ENCODE results near the gene KRTAP17-1.
"Not testable (repeated sequence)": the region's sequence is repeated elsewhere in the genome, so short reads cannot be mapped to it uniquely, and the experiment has no call there.

The KRTAP17-1 gene

GRCh38 chr17:41301916-41302901 is 13.3 kb downstream of the KRTAP17-1 start, which contains the start of gene KRTAP29-1:
TSS of gene KRTAP29-1 (minus strand) at chr17:41302851. CDS start at chr17:41302851, 0 bp downstream.
- no peak for DNase-seq

GRCh38 chr17:41301204-41301790 is 14.2 kb downstream of the KRTAP17-1 start:
- no peak for DNase-seq

- DNase-seq: no peak
These were observed 16.9 kb downstream of the KRTAP17-1 start for GRCh38 chr17:41298458-41299135.

GRCh38 chr17:41296846-41297245 is 18.7 kb downstream of the KRTAP17-1 start:
- DNase-seq: no peak

GRCh38 chr17:41294016-41294415 is 21.5 kb downstream of the KRTAP17-1 start:
- DNase-seq: no peak

- no peak for DNase-seq
These were observed 28.5 kb downstream of the KRTAP17-1 start for GRCh38 chr17:41287050-41287449.

- no peak for DNase-seq
These were observed 31.0 kb downstream of the KRTAP17-1 start for GRCh38 chr17:41284546-41284945.

GRCh38 chr17:41284043-41284442 is 31.5 kb downstream of the KRTAP17-1 start:
- DNase-seq: no peak

- DNase-seq: no peak
These were observed 37.1 kb downstream of the KRTAP17-1 start for GRCh38 chr17:41278176-41278955.

GRCh38 chr17:41275648-41276190 is 39.8 kb downstream of the KRTAP17-1 start, which contains the start of gene KRTAP9-7:
TSS of gene KRTAP9-7 (plus strand) at chr17:41275698. CDS start at chr17:41275698, 0 bp downstream.
- DNase-seq: not testable (repeated sequence)

- no peak for DNase-seq
These were observed 43.7 kb downstream of the KRTAP17-1 start for GRCh38 chr17:41271858-41272257.

- not testable (repeated sequence) for DNase-seq
These were observed 44.2 kb downstream of the KRTAP17-1 start for GRCh38 chr17:41271323-41271722.

GRCh38 chr17:41267711-41268110 is 47.8 kb downstream of the KRTAP17-1 start:
- no peak for DNase-seq

- no peak for DNase-seq
These were observed 50.4 kb downstream of the KRTAP17-1 start, which contains the start of gene KRTAP9-6 for GRCh38 chr17:41265078-41265477. TSS of gene KRTAP9-6 (plus strand) at chr17:41265378. CDS start at chr17:41265378, 0 bp downstream.
